HCT116 (cell line): ENCODE data around the gene IL5. TPM values are rescaled to one million over a fixed set of nuclear protein-coding genes. Genes with fewer than 3 reads are reported as not detected.
A peak's percentile ranks its signal among the peaks of the same experiment; 100 is the strongest.

ENCODE experiments used
- ATAC-seq: fragments of 200-7000 bp; cut with Tn5 transposase; 2 replicates; pipeline ENCODE4 v1.9.1; 2020; ENCODE audit warnings: mild to moderate bottlenecking, moderate library complexity
- BruUV-seq: library from RNA; stranded (reverse); fragments of 400-500 nt; replicated peaks from 2 replicates; lab custom pipeline; 2021; lab: Mats Ljungman, UMichigan
- CTCF ChIA-PET: fragments of 300-600 bp; sonication (Branson Sonifier 250); formaldehyde crosslinking; loops from one replicate; lab custom pipeline; 2021; ENCODE audit warnings: antibody characterized with exemption; lab: Charles Lee
- POLR2A ChIA-PET: fragments of 300-600, 350-600 bp; sonication (Branson Sonifier 250); formaldehyde crosslinking; loops from one replicate; lab custom pipeline; 2021; ENCODE audit warnings: antibody characterized with exemption; lab: Charles Lee
- RAD21 ChIA-PET, 2 experiments: fragments of 300-600 bp; sonication (Branson Sonifier 250); formaldehyde crosslinking; loops; one replicate each; lab custom pipeline; 2023; ENCODE audit warnings: low total read pairs in 2 of 2; ENCODE audit not compliant: uncharacterized antibody in 2 of 2, unreplicated experiment in 2 of 2, low non-redundant PET in 1 of 2; lab: Charles Lee
- DNase-seq: peaks from one replicate; pipeline ENCODE4 v3.0.0-alpha.2; 2010; ENCODE audit warnings: low read depth, low spot score
- H2AFZ ChIP-seq: fragments of 200-600 bp; shearing (Covaris generic), sonication (generic); 2 replicates; pipeline ENCODE4 v1.6.1; 2017; ENCODE audit warnings: low read depth, mixed run types, mixed read lengths, antibody characterized with exemption, low read length; ENCODE audit not compliant: poor library complexity, severe bottlenecking
- H3K27ac ChIP-seq: 2 replicates; pipeline ENCODE4 v1.5.1; 2012; ENCODE audit warnings: low read depth, low read length
- H3K27me3 ChIP-seq: fragments of 200-600 bp; sonication (generic); 2 replicates; pipeline ENCODE4 v1.6.1; 2016; ENCODE audit warnings: mixed run types, low read length, mixed read lengths; ENCODE audit not compliant: insufficient read depth
- H3K36me3 ChIP-seq, 2 experiments: fragments of 200-500 bp in 1 of 2; fragments of 200-600 bp in 1 of 2; sonication (Bioruptor generic) in 1 of 2; sonication (generic) in 1 of 2; 2 replicates each; pipeline versions ENCODE4 v1.5.1 to v1.6.1; 2014 to 2016; ENCODE audit warnings: low read length in 2 of 2, inconsistent platforms in 1 of 2, mixed read lengths in 1 of 2, mixed run types in 1 of 2; ENCODE audit not compliant: insufficient read depth in 2 of 2, control insufficient read depth in 1 of 2
- H3K4me1 ChIP-seq, 2 experiments: fragments of 200-600 bp in 1 of 2; sonication (generic) in 1 of 2; 2 replicates each; pipeline versions ENCODE4 v1.5.1 to v1.6.1; 2012 to 2017; ENCODE audit warnings: low read length in 2 of 2, inconsistent platforms in 1 of 2, mild to moderate bottlenecking in 1 of 2, mixed read lengths in 1 of 2, mixed run types in 1 of 2, moderate library complexity in 1 of 2; ENCODE audit not compliant: insufficient read depth in 2 of 2, control insufficient read depth in 1 of 2
- H3K4me2 ChIP-seq: fragments of 200-600 bp; sonication (generic); 2 replicates; pipeline ENCODE4 v1.6.1; 2017; ENCODE audit warnings: mixed run types, low read length, mixed read lengths
- H3K4me3 ChIP-seq, 2 experiments: fragments of 200-600 bp in 1 of 2; sonication (generic) in 1 of 2; replicated peaks in 1 of 2; 2 replicates each; pipeline ENCODE4 v1.5.1; 2011 to 2016; ENCODE audit warnings: low read length in 2 of 2, control low read depth in 1 of 2, low read depth in 1 of 2, mild to moderate bottlenecking in 1 of 2, mixed read lengths in 1 of 2, mixed run types in 1 of 2
- H3K79me2 ChIP-seq: fragments of 200-600 bp; sonication (generic); 2 replicates; pipeline ENCODE4 v1.6.1; 2017; ENCODE audit warnings: mild to moderate bottlenecking, mixed run types, low read length, moderate library complexity, mixed read lengths; ENCODE audit not compliant: insufficient read depth
- H3K9ac ChIP-seq: fragments of 200-600 bp; sonication (generic); 2 replicates; pipeline ENCODE4 v1.6.1; 2016; ENCODE audit warnings: low read length, mixed read lengths
- H3K9me2 ChIP-seq: fragments of 200-600 bp; sonication (generic), shearing (Covaris generic); 2 replicates; pipeline ENCODE4 v1.6.1; 2017; ENCODE audit warnings: mixed run types, mild to moderate bottlenecking, moderate library complexity; ENCODE audit not compliant: insufficient read depth
- H3K9me3 ChIP-seq, 2 experiments: fragments of 200-500 bp in 1 of 2; fragments of 200-600 bp in 1 of 2; sonication (Bioruptor generic) in 1 of 2; sonication (generic) in 1 of 2; 2 replicates each; pipeline ENCODE4 v1.6.1; 2014 to 2017; ENCODE audit warnings: low read length in 2 of 2, mixed read lengths in 2 of 2, inconsistent platforms in 1 of 2, low read depth in 1 of 2, mild to moderate bottlenecking in 1 of 2, mixed run types in 1 of 2, moderate library complexity in 1 of 2; ENCODE audit not compliant: control insufficient read depth in 1 of 2, insufficient read depth in 1 of 2
- H4K20me1 ChIP-seq: fragments of 200-600 bp; sonication (generic), shearing (Covaris generic); 2 replicates; pipeline ENCODE4 v1.6.1; 2017; ENCODE audit warnings: mixed run types, mild to moderate bottlenecking, moderate library complexity; ENCODE audit not compliant: insufficient read depth
- CBX3 ChIP-seq: IDR thresholded peaks from 2 replicates; pipeline ENCODE4 v1.6.1; 2012; ENCODE audit warnings: low read depth
- CEBPB ChIP-seq: IDR thresholded peaks from 2 replicates; pipeline ENCODE4 v1.6.1; 2012; ENCODE audit warnings: low read depth
- ELF1 ChIP-seq: IDR thresholded peaks from 2 replicates; pipeline ENCODE4 v1.6.1; 2012; ENCODE audit warnings: low read depth, borderline replicate concordance
- EZH2 ChIP-seq: fragments of 200-600 bp; sonication (generic); IDR thresholded peaks from 2 replicates; pipeline ENCODE4 v1.6.1; 2017; ENCODE audit warnings: antibody characterized with exemption, mixed run types
- EZH2phosphoT487 ChIP-seq: fragments of 200-600 bp; IDR thresholded peaks from 2 replicates; pipeline ENCODE4 v1.6.1; 2018; ENCODE audit warnings: antibody characterized with exemption, borderline replicate concordance
- JUND ChIP-seq: IDR thresholded peaks from 2 replicates; pipeline ENCODE4 v1.6.1; 2012
- POLR2A ChIP-seq: IDR thresholded peaks from 2 replicates; pipeline ENCODE4 v1.7.0; 2011; ENCODE audit warnings: borderline replicate concordance; ENCODE audit not compliant: insufficient read depth, insufficient read length; ENCODE audit errors: extremely low read depth
- POLR2AphosphoS5 ChIP-seq: IDR thresholded peaks from 2 replicates; pipeline ENCODE4 v1.6.1; 2011; ENCODE audit warnings: mild to moderate bottlenecking, low read depth, low read length, moderate library complexity
- RAD21 ChIP-seq: IDR thresholded peaks from 2 replicates; pipeline ENCODE4 v1.6.1; 2012; ENCODE audit warnings: low read depth, mild to moderate bottlenecking
- SIN3A ChIP-seq: IDR thresholded peaks from 2 replicates; pipeline ENCODE4 v1.6.1; 2012; ENCODE audit warnings: low read depth
- SRF ChIP-seq: IDR thresholded peaks from 2 replicates; pipeline ENCODE4 v1.6.1; 2012; ENCODE audit warnings: low read depth
- YY1 ChIP-seq: IDR thresholded peaks from 2 replicates; pipeline ENCODE4 v1.6.1; 2011; ENCODE audit warnings: low read length, low read depth, moderate library complexity, mild to moderate bottlenecking; ENCODE audit not compliant: insufficient replicate concordance; ENCODE audit errors: extremely low read depth
- ZFX ChIP-seq: fragments of 450-650 bp; IDR thresholded peaks from 2 replicates; pipeline ENCODE4 v1.6.1; 2017
- ZNF274 ChIP-seq: fragments of 200-500 bp; sonication (Bioruptor generic); IDR thresholded peaks from 2 replicates; pipeline ENCODE4 v1.6.1; 2014; ENCODE audit warnings: mild to moderate bottlenecking, low read depth, low read length, inconsistent platforms
- intact Hi-C: fragments of 100-400 bp; cut with micrococcal nuclease; formaldehyde crosslinking; loops from 2 replicates; pipeline ENCODE4 v1.10.0; 2022
- total RNA-seq: library from RNA; stranded (reverse); gene quantifications from one replicate; pipeline ENCODE4 v1.2.1, GENCODE V29; 2021; ENCODE audit not compliant: unreplicated experiment
- TF ChIP-seq, protein P1 (sequence below): IDR thresholded peaks from 2 replicates; pipeline ENCODE4 v1.6.1; 2012
- TF ChIP-seq, protein P2 (sequence below): IDR thresholded peaks from 2 replicates; pipeline ENCODE4 v1.6.1; 2012
- TF ChIP-seq, protein P3 (sequence below): IDR thresholded peaks from 2 replicates; pipeline ENCODE4 v1.6.1; 2012; ENCODE audit warnings: low read depth
- TF ChIP-seq, protein P4 (sequence below): IDR thresholded peaks from 2 replicates; pipeline ENCODE4 v1.6.1; 2011; ENCODE audit warnings: mild to moderate bottlenecking, low read length, moderate library complexity; ENCODE audit not compliant: insufficient replicate concordance; ENCODE audit errors: extremely low read depth
- TF ChIP-seq, protein P5 (sequence below), 3 experiments: fragments of 200-600 bp in 1 of 3; sonication (generic) in 1 of 3; IDR thresholded peaks in 2 of 3; conservative IDR thresholded peaks in 1 of 3; 2 replicates each; pipeline ENCODE4 v1.5.1; 2012 to 2017; ENCODE audit warnings: low read depth in 2 of 3, low read length in 2 of 3, antibody characterized with exemption in 1 of 3, borderline replicate concordance in 1 of 3, control low read depth in 1 of 3, mild to moderate bottlenecking in 1 of 3, mixed read lengths in 1 of 3, mixed run types in 1 of 3, moderate library complexity in 1 of 3; ENCODE audit not compliant: insufficient read depth in 1 of 3

Gene IL5
- total RNA-seq, 1 experiment from 2014 or later = not detected

- H3K79me2 ChIP-seq = peaks cover 50% of the 10 kb centered on the region
- no peaks in the 10 kb centered on the region for H4K20me1 ChIP-seq
- ChIA-PET RAD21 (no interaction called here), POLR2A (interaction anchor here (0.7 to 1.0 kb wide), 2 partner anchors 9 to 13 kb away, joined by 3 to 4 read pairs; no protein-coding TSS in a partner anchor), CTCF (interaction anchor here (0.7 kb wide), 1 partner anchor 30 kb away, joined by 7 read pairs; no protein-coding TSS in a partner anchor)
- intact Hi-C loops = loop anchor here (1.0 kb wide), 1 partner anchor 168 kb away; no protein-coding TSS in a partner anchor
- TSS peak; percentile 72 for BruUV-seq
- peak within 1 kb of the TSS; percentile 88 for H3K9ac ChIP-seq
- peak; percentile 91 for DNase-seq
- H3K4me1 ChIP-seq = peaks cover 3 to 18% of the 10 kb centered on the region in 2 experiments; a peak in 3 of 4 replicates
- H3K4me3 ChIP-seq = peak within 1 kb of the TSS; percentile 66 to 84
- peak within 1 kb of the TSS; percentile 36 for H2AFZ ChIP-seq
- ATAC-seq = peak; percentile 96
- peak within 1 kb of the TSS; percentile 96 for H3K27ac ChIP-seq
- H3K9me2 ChIP-seq = no peaks in the 10 kb centered on the region
- peak within 1 kb of the TSS; percentile 74 for H3K4me2 ChIP-seq
- no peaks in the 10 kb centered on the region for H3K27me3 ChIP-seq
- peaks cover 20 to 22% of the 10 kb centered on the region in 2 experiments; a peak in 3 of 4 replicates for H3K36me3 ChIP-seq
- H3K9me3 ChIP-seq = no peaks in the 10 kb centered on the region
- TF ChIP-seq POLR2A = peak; percentile 85
- no peak for TF ChIP-seq RAD21
- TF ChIP-seq SIN3A = peak; percentile 97
- TF ChIP-seq POLR2AphosphoS5 = peak; percentile 93
- TF ChIP-seq, protein P1, sequence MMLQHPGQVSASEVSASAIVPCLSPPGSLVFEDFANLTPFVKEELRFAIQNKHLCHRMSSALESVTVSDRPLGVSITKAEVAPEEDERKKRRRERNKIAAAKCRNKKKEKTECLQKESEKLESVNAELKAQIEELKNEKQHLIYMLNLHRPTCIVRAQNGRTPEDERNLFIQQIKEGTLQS = no peak
- TF ChIP-seq, protein P2, sequence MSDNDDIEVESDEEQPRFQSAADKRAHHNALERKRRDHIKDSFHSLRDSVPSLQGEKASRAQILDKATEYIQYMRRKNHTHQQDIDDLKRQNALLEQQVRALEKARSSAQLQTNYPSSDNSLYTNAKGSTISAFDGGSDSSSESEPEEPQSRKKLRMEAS = peak; percentile 99
- TF ChIP-seq, protein P3, sequence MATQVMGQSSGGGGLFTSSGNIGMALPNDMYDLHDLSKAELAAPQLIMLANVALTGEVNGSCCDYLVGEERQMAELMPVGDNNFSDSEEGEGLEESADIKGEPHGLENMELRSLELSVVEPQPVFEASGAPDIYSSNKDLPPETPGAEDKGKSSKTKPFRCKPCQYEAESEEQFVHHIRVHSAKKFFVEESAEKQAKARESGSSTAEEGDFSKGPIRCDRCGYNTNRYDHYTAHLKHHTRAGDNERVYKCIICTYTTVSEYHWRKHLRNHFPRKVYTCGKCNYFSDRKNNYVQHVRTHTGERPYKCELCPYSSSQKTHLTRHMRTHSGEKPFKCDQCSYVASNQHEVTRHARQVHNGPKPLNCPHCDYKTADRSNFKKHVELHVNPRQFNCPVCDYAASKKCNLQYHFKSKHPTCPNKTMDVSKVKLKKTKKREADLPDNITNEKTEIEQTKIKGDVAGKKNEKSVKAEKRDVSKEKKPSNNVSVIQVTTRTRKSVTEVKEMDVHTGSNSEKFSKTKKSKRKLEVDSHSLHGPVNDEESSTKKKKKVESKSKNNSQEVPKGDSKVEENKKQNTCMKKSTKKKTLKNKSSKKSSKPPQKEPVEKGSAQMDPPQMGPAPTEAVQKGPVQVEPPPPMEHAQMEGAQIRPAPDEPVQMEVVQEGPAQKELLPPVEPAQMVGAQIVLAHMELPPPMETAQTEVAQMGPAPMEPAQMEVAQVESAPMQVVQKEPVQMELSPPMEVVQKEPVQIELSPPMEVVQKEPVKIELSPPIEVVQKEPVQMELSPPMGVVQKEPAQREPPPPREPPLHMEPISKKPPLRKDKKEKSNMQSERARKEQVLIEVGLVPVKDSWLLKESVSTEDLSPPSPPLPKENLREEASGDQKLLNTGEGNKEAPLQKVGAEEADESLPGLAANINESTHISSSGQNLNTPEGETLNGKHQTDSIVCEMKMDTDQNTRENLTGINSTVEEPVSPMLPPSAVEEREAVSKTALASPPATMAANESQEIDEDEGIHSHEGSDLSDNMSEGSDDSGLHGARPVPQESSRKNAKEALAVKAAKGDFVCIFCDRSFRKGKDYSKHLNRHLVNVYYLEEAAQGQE = no peak
- TF ChIP-seq YY1 = no peak
- TF ChIP-seq, protein P4, sequence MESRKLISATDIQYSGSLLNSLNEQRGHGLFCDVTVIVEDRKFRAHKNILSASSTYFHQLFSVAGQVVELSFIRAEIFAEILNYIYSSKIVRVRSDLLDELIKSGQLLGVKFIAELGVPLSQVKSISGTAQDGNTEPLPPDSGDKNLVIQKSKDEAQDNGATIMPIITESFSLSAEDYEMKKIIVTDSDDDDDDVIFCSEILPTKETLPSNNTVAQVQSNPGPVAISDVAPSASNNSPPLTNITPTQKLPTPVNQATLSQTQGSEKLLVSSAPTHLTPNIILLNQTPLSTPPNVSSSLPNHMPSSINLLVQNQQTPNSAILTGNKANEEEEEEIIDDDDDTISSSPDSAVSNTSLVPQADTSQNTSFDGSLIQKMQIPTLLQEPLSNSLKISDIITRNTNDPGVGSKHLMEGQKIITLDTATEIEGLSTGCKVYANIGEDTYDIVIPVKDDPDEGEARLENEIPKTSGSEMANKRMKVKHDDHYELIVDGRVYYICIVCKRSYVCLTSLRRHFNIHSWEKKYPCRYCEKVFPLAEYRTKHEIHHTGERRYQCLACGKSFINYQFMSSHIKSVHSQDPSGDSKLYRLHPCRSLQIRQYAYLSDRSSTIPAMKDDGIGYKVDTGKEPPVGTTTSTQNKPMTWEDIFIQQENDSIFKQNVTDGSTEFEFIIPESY = peak; percentile 8
- peak; percentile 93 for TF ChIP-seq ZFX
- TF ChIP-seq CEBPB = no peak
- TF ChIP-seq EZH2 = no peak
- TF ChIP-seq, protein P5, sequence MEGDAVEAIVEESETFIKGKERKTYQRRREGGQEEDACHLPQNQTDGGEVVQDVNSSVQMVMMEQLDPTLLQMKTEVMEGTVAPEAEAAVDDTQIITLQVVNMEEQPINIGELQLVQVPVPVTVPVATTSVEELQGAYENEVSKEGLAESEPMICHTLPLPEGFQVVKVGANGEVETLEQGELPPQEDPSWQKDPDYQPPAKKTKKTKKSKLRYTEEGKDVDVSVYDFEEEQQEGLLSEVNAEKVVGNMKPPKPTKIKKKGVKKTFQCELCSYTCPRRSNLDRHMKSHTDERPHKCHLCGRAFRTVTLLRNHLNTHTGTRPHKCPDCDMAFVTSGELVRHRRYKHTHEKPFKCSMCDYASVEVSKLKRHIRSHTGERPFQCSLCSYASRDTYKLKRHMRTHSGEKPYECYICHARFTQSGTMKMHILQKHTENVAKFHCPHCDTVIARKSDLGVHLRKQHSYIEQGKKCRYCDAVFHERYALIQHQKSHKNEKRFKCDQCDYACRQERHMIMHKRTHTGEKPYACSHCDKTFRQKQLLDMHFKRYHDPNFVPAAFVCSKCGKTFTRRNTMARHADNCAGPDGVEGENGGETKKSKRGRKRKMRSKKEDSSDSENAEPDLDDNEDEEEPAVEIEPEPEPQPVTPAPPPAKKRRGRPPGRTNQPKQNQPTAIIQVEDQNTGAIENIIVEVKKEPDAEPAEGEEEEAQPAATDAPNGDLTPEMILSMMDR (IDR thresholded peaks at IDR 0.05 in 2 of 3, conservative IDR thresholded peaks at IDR 0.05 in 1 of 3; ENCODE audit: borderline replicate concordance in 1 of 3, insufficient read depth in 1 of 3, low read depth in 2 of 3, low read length in 2 of 3) = no peak
- TF ChIP-seq ELF1 = peak; percentile 100
- no peak for TF ChIP-seq ZNF274
- TF ChIP-seq EZH2phosphoT487 = no peak
- no peak; the same call in 1 of the 2 replicates for TF ChIP-seq JUND
- TF ChIP-seq SRF = no peak; the same call in 1 of the 2 replicates
- peak; percentile 81 for TF ChIP-seq CBX3
Observed at GRCh38 chr5:132556763-132557477, 13.6 kb upstream of the IL5 start, which contains the start of gene RAD50. RAD50 (plus strand) TSS chr5:132556977; CDS start chr5:132557325, 348 bp downstream.
